MM.1S (cell line): ENCODE measurements around the gene GPANK1.

Source experiments
- CTCF ChIP-seq: fragments of 300-600 bp; sonication (generic); IDR thresholded peaks from 2 replicates; pipeline ENCODE4 v1.5.1; 2016; ENCODE audit warnings: antibody characterized with exemption, low read length, mixed read lengths
- EZH2 ChIP-seq: fragments of 300-600 bp; sonication (generic); optimal IDR thresholded peaks from 2 replicates; pipeline ENCODE3; 2017; ENCODE audit warnings: low read depth, mild to moderate bottlenecking, antibody characterized with exemption, low read length, mixed read lengths

GRCh38 chr6:31645325-31645724 lies 19.5 kb downstream of the GPANK1 start:
- no peak for TF ChIP-seq CTCF
- TF ChIP-seq EZH2: no peak
